Measurements from ENCODE around the gene SPATS1. TPM values are rescaled to one million over a fixed set of nuclear protein-coding genes. Genes with fewer than 3 reads are reported as not detected.

The SPATS1 gene
- total RNA-seq, 1 experiment from 2014 or later = not detected

GRCh38 chr6:44377484-44377883 lies 35.0 kb downstream of the SPATS1 start:
- intact Hi-C loops (cut with micrococcal nuclease; ENCODE audit: unreplicated experiment) (no loop called here), in situ Hi-C loops (cut with HindIII; ENCODE audit: low pct_unique_long_range_greater_than_20kb, low sequenced_read_pairs) (no loop called here)
- TF ChIP-seq POLR2AphosphoS5 (IDR thresholded peaks at IDR 0.05; ENCODE audit: low read depth, low read length) = no peak
- TF ChIP-seq SIN3A (IDR thresholded peaks at IDR 0.05; ENCODE audit: borderline replicate concordance, insufficient read depth, low read depth, low read length) = no peak
- TF ChIP-seq CTCF (IDR thresholded peaks at IDR 0.05) = no peak
- TF ChIP-seq REST (IDR thresholded peaks at IDR 0.05; ENCODE audit: insufficient read depth in 1 of 2, low read depth in 2 of 2, low read length in 1 of 2) = no peak
- TF ChIP-seq TCF7L2 (IDR thresholded peaks at IDR 0.05; ENCODE audit: low read depth, low read length) = no peak
- no peaks in the 10 kb centered on the region for H3K4me1 ChIP-seq (ENCODE audit: control insufficient read depth, insufficient read depth, low read length)
- ChIA-PET POLR2A (no interaction called here), CTCF (no interaction called here)
- no peaks in the 10 kb centered on the region for H3K9me3 ChIP-seq (ENCODE audit: control insufficient read depth, insufficient read depth, low read depth, low read length)
- BruUV-seq (replicated peaks) = no TSS peak
- no peak for DNase-seq (ENCODE audit: low read depth, low spot score)
- no peaks in the 10 kb centered on the region; the same call in 1 of the 2 replicates for H3K27me3 ChIP-seq (ENCODE audit: control insufficient read depth, insufficient read depth, low read length)
- no peak for ATAC-seq
- no peak overlapping the region for H3K27ac ChIP-seq (ENCODE audit: low read length)
- H3K36me3 ChIP-seq (ENCODE audit: control insufficient read depth, insufficient read depth, low read length) = no peaks in the 10 kb centered on the region
- no peak overlapping the region for H3K4me3 ChIP-seq (ENCODE audit: low read depth in 2 of 2, low read length in 2 of 2)

- H3K4me3 ChIP-seq (ENCODE audit: low read depth in 2 of 2, low read length in 2 of 2) = no peak overlapping the region
- DNase-seq (ENCODE audit: low read depth, low spot score) (no peak), ATAC-seq (no peak)
- H3K27ac ChIP-seq (ENCODE audit: low read length) = no peak overlapping the region
- BruUV-seq (replicated peaks) = no TSS peak
- intact Hi-C loops (cut with micrococcal nuclease; ENCODE audit: unreplicated experiment) (no loop called here), in situ Hi-C loops (cut with HindIII; ENCODE audit: low pct_unique_long_range_greater_than_20kb, low sequenced_read_pairs) (no loop called here)
- H3K4me1 ChIP-seq (ENCODE audit: control insufficient read depth, insufficient read depth, low read length) = no peaks in the 10 kb centered on the region
- no peaks in the 10 kb centered on the region for H3K36me3 ChIP-seq (ENCODE audit: control insufficient read depth, insufficient read depth, low read length)
- no peak for TF ChIP-seq REST (IDR thresholded peaks at IDR 0.05; ENCODE audit: insufficient read depth in 1 of 2, low read depth in 2 of 2, low read length in 1 of 2)
- TF ChIP-seq POLR2AphosphoS5 (IDR thresholded peaks at IDR 0.05; ENCODE audit: low read depth, low read length) = no peak
- no peak for TF ChIP-seq SIN3A (IDR thresholded peaks at IDR 0.05; ENCODE audit: borderline replicate concordance, insufficient read depth, low read depth, low read length)
- no peak for TF ChIP-seq CTCF (IDR thresholded peaks at IDR 0.05)
- no peak for TF ChIP-seq TCF7L2 (IDR thresholded peaks at IDR 0.05; ENCODE audit: low read depth, low read length)
- POLR2A ChIA-PET = no interaction called here
- H3K27me3 ChIP-seq (ENCODE audit: control insufficient read depth, insufficient read depth, low read length) = no peaks in the 10 kb centered on the region; the same call in 1 of the 2 replicates
- CTCF ChIA-PET = no interaction called here
- H3K9me3 ChIP-seq (ENCODE audit: control insufficient read depth, insufficient read depth, low read depth, low read length) = no peaks in the 10 kb centered on the region
Measured at GRCh38 chr6:44377971-44378370, 35.5 kb downstream of the SPATS1 start.

Data from Panc1 (cell line).